T47D (cell line): ENCODE data around the gene HOXA3.
A peak's percentile ranks its signal among the peaks of the same experiment; 100 is the strongest.

Experiments used
- DNase-seq, 2 experiments: peaks; one replicate each; pipeline versions ENCODE4 v3.0.0 to v3.0.0-alpha.2; 2011 to 2012; ENCODE audit warnings: low read depth in 1 of 2, low spot score in 1 of 2
- JUND ChIP-seq: IDR thresholded peaks from 2 replicates; pipeline ENCODE4 v1.6.1; 2012; ENCODE audit warnings: low read depth
- in situ Hi-C: cut with HindIII; loops from 2 replicates; pipeline ENCODE4 v1.10.0; 2016; ENCODE audit warnings: low sequenced_read_pairs, low pct_unique_long_range_greater_than_20kb

HOXA3 gene

GRCh38 chr7:27101957-27102580 is 50.3 kb downstream of the HOXA3 start:
- no peak for TF ChIP-seq JUND
- in situ Hi-C loops, result no loop called here
- DNase-seq, result no peak

- in situ Hi-C loops, result no loop called here
- DNase-seq, result no peak
- no peak for TF ChIP-seq JUND
These were observed 51.0 kb downstream of the HOXA3 start for GRCh38 chr7:27101171-27101956.

- in situ Hi-C loops, result no loop called here
- DNase-seq, result no peak
- TF ChIP-seq JUND, result no peak
These were observed 51.7 kb downstream of the HOXA3 start for GRCh38 chr7:27100694-27101170.

GRCh38 chr7:27099453-27100370 is 52.7 kb downstream of the HOXA3 start:
- in situ Hi-C loops, result no loop called here
- TF ChIP-seq JUND, result no peak
- DNase-seq, result no peak

GRCh38 chr7:27098578-27099451 is 53.6 kb downstream of the HOXA3 start:
- no peak for DNase-seq
- no peak for TF ChIP-seq JUND
- in situ Hi-C loops, result no loop called here

- no peak for TF ChIP-seq JUND
- in situ Hi-C loops, result no loop called here
- DNase-seq, result no peak
These were observed 54.5 kb downstream of the HOXA3 start for GRCh38 chr7:27097686-27098577.

GRCh38 chr7:27096768-27097514 is 55.4 kb downstream of the HOXA3 start:
- no peak for DNase-seq
- in situ Hi-C loops, result no loop called here

GRCh38 chr7:27095897-27096767 is 56.3 kb downstream of the HOXA3 start, which contains the start of gene HOXA1:
TSS of gene HOXA1 (minus strand) at chr7:27096000. CDS start at chr7:27095912, 88 bp downstream.
- DNase-seq, result peak in 1 of 2 experiments; percentile 28
- in situ Hi-C loops, result no loop called here

More at GRCh38 chr7:27096768-27097514, 55.4 kb downstream of the HOXA3 start:
- no peak for TF ChIP-seq JUND

GRCh38 chr7:27095050-27095896 is 57.1 kb downstream of the HOXA3 start:
- peak in 1 of 2 experiments; percentile 14 for DNase-seq
- TF ChIP-seq JUND, result no peak
- in situ Hi-C loops, result no loop called here

More at GRCh38 chr7:27095897-27096767, 56.3 kb downstream of the HOXA3 start, which contains the start of gene HOXA1:
- TF ChIP-seq JUND, result no peak
